T-helper 2 cell treated with Interferon-gamma antibody and Interleukin-4, amounts not matched to agents 5 μg/mL and 100 μg/mL, for 36 hours (primary cell): ENCODE measurements around the gene TUBB4A.

Experiments
- DNase-seq: peaks from one replicate; pipeline ENCODE4 v3.0.0; 2021; ENCODE audit warnings: low spot score
- H3K27ac Mint-ChIP-seq: one replicate; pipeline ENCODE4 v1.8.0; 2021; ENCODE audit warnings: mild to moderate bottlenecking, mixed read lengths
- H3K27me3 Mint-ChIP-seq: one replicate; pipeline ENCODE4 v1.8.0; 2021; ENCODE audit warnings: low read depth, mixed read lengths
- H3K36me3 Mint-ChIP-seq: one replicate; pipeline ENCODE4 v1.8.0; 2021; ENCODE audit warnings: low read depth, mixed read lengths
- H3K4me1 Mint-ChIP-seq: one replicate; pipeline ENCODE4 v1.8.0; 2021; ENCODE audit warnings: low read depth, mixed read lengths
- H3K4me3 Mint-ChIP-seq: one replicate; pipeline ENCODE4 v1.8.0; 2022; ENCODE audit warnings: mild to moderate bottlenecking, moderate library complexity, mixed read lengths
- H3K9me3 Mint-ChIP-seq: one replicate; pipeline ENCODE4 v1.8.0; 2021; ENCODE audit warnings: mixed read lengths

The TUBB4A gene

GRCh38 chr19:6476155-6476895 is 25.8 kb downstream of the TUBB4A start:
- Mint-ChIP-seq H3K9me3 (no peaks in the 10 kb centered on the region), H3K36me3 (peaks cover 22% of the 10 kb centered on the region), H3K27ac (no peak overlapping the region), H3K4me1 (peaks cover 13% of the 10 kb centered on the region), H3K4me3 (no peak overlapping the region), H3K27me3 (no peaks in the 10 kb centered on the region)
- peak; percentile 38 for DNase-seq

- DNase-seq = no peak
These were observed 26.6 kb downstream of the TUBB4A start for GRCh38 chr19:6475321-6476108.

GRCh38 chr19:6473647-6474046 is 28.5 kb downstream of the TUBB4A start:
- Mint-ChIP-seq H3K4me1 (no peaks in the 10 kb centered on the region), H3K27ac (no peak overlapping the region), H3K4me3 (no peak overlapping the region), H3K27me3 (no peaks in the 10 kb centered on the region), H3K36me3 (peaks cover 29% of the 10 kb centered on the region), H3K9me3 (no peaks in the 10 kb centered on the region)
- no peak for DNase-seq

More at GRCh38 chr19:6475321-6476108, 26.6 kb downstream of the TUBB4A start:
- H3K4me1 Mint-ChIP-seq = peaks cover 6% of the 10 kb centered on the region
- peaks cover 24% of the 10 kb centered on the region for H3K36me3 Mint-ChIP-seq
- H3K27ac Mint-ChIP-seq = no peak overlapping the region
- H3K27me3 Mint-ChIP-seq = no peaks in the 10 kb centered on the region
- H3K9me3 Mint-ChIP-seq = no peaks in the 10 kb centered on the region
- no peak overlapping the region for H3K4me3 Mint-ChIP-seq

GRCh38 chr19:6472713-6473112 is 29.4 kb downstream of the TUBB4A start:
- Mint-ChIP-seq H3K4me3 (no peak overlapping the region), H3K36me3 (peaks cover 33% of the 10 kb centered on the region), H3K27ac (no peak overlapping the region), H3K4me1 (no peaks in the 10 kb centered on the region), H3K9me3 (no peaks in the 10 kb centered on the region), H3K27me3 (no peaks in the 10 kb centered on the region)
- DNase-seq = no peak

- Mint-ChIP-seq H3K4me1 (no peaks in the 10 kb centered on the region), H3K27ac (no peak overlapping the region), H3K27me3 (no peaks in the 10 kb centered on the region), H3K36me3 (peaks cover 33% of the 10 kb centered on the region), H3K4me3 (no peak overlapping the region), H3K9me3 (no peaks in the 10 kb centered on the region)
- DNase-seq = no peak
These were observed 31.0 kb downstream of the TUBB4A start for GRCh38 chr19:6471076-6471475.

GRCh38 chr19:6470173-6470572 is 31.9 kb downstream of the TUBB4A start:
- Mint-ChIP-seq H3K9me3 (no peaks in the 10 kb centered on the region), H3K27me3 (no peaks in the 10 kb centered on the region), H3K36me3 (peaks cover 30% of the 10 kb centered on the region), H3K27ac (no peak overlapping the region), H3K4me1 (no peaks in the 10 kb centered on the region), H3K4me3 (no peak overlapping the region)
- DNase-seq = no peak

- no peaks in the 10 kb centered on the region for H3K4me1 Mint-ChIP-seq
These were observed 34.7 kb downstream of the TUBB4A start for GRCh38 chr19:6467384-6467783.

DNA sequence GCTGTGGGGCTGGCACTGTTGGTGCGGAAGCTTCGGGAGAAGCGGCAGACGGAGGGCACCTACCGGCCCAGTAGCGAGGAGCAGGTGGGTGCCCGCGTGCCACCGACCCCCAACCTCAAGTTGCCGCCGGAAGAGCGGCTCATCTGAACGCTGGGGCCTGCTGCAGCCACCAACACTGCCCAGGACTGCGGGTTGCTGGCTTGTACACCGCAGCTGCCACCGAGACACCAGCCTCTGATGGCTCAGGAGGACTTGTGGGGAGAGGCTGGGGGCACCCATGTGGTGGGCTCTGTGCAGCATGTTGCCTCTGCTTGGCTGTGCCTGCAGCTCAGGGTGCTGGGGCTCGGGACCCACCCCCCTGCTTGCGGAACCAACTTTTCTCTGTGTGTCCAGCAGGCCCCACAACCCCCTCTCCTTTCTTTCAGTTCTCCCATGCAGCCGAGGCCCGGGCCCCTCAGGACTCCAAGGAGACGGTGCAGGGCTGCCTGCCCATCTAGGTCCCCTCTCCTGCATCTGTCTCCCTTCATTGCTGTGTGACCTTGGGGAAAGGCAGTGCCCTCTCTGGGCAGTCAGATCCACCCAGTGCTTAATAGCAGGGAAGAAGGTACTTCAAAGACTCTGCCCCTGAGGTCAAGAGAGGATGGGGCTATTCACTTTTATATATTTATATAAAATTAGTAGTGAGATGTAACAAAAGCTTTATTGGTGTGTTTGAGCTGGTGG is 35.4 kb downstream of the TUBB4A start:
- Mint-ChIP-seq H3K4me1 (no peaks in the 10 kb centered on the region), H3K27ac (no peak overlapping the region), H3K36me3 (peaks cover 23% of the 10 kb centered on the region), H3K9me3 (no peaks in the 10 kb centered on the region), H3K4me3 (no peak overlapping the region), H3K27me3 (peaks cover 3% of the 10 kb centered on the region)
- no peak for DNase-seq

More at GRCh38 chr19:6467384-6467783, 34.7 kb downstream of the TUBB4A start:
- Mint-ChIP-seq H3K36me3 (peaks cover 23% of the 10 kb centered on the region), H3K27ac (no peak overlapping the region), H3K9me3 (no peaks in the 10 kb centered on the region), H3K27me3 (peaks cover 3% of the 10 kb centered on the region), H3K4me3 (no peak overlapping the region)
- no peak for DNase-seq

- peaks cover 3% of the 10 kb centered on the region for H3K27me3 Mint-ChIP-seq
- H3K4me1 Mint-ChIP-seq = no peaks in the 10 kb centered on the region
These were observed 36.4 kb downstream of the TUBB4A start for GRCh38 chr19:6465663-6466062.

GRCh38 chr19:6465006-6465405 is 37.1 kb downstream of the TUBB4A start:
- Mint-ChIP-seq H3K27ac (no peak overlapping the region), H3K36me3 (peaks cover 15% of the 10 kb centered on the region), H3K4me3 (no peak overlapping the region), H3K27me3 (peaks cover 3% of the 10 kb centered on the region), H3K4me1 (peaks cover 4% of the 10 kb centered on the region), H3K9me3 (no peaks in the 10 kb centered on the region)
- no peak for DNase-seq

More at GRCh38 chr19:6465663-6466062, 36.4 kb downstream of the TUBB4A start:
- H3K9me3 Mint-ChIP-seq = no peaks in the 10 kb centered on the region
- no peak overlapping the region for H3K27ac Mint-ChIP-seq
- no peak for DNase-seq
- H3K36me3 Mint-ChIP-seq = peaks cover 19% of the 10 kb centered on the region
- H3K4me3 Mint-ChIP-seq = no peak overlapping the region

DNA sequence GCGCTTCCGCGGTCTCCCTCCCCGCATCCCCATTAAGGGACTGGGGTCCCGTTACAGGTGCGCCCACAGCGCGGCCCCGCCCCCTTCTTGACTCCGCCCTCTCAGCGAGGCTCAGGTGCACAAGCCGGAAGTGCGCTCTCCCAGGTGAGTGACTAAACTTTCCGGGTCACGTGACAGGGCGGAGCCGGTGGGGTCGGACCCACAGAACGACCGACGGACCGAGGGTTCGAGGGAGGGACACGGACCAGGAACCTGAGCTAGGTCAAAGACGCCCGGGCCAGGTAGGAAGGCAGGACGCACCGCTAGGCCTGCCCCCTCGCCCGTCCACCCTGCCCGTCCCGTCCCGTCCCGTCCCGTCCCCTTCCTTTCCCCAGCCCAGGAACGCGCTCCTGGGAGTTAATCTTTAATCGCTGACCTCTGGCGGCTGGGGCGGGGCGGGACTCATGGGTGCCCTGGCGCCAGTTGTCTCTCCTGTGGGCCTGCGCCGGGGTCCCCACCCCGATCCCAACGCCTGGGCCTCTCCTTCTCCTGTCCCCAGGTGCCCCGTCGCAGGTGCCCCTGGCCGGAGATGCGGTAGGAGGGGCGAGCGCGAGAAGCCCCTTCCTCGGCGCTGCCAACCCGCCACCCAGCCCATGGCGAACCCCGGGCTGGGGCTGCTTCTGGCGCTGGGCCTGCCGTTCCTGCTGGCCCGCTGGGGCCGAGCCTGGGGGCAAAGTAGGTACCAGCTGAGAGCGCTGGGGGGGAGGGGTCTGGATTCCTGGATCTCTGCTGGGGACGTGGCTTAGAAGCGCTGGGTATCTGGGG is 37.8 kb downstream of the TUBB4A start, which contains the start of gene CRB3:
CRB3 (plus strand) TSS at position 202 of the 804 bp plus-strand sequence; CDS start at position 633, 431 bp downstream.
- no peaks in the 10 kb centered on the region for H3K9me3 Mint-ChIP-seq
- no peak within 1 kb of the TSS for H3K27ac Mint-ChIP-seq
- peaks cover 3% of the 10 kb centered on the region for H3K27me3 Mint-ChIP-seq
- H3K4me1 Mint-ChIP-seq = peaks cover 5% of the 10 kb centered on the region
- H3K4me3 Mint-ChIP-seq = no peak within 1 kb of the TSS
- H3K36me3 Mint-ChIP-seq = peaks cover 11% of the 10 kb centered on the region
- no peak for DNase-seq

GRCh38 chr19:6460099-6460884 is 41.8 kb downstream of the TUBB4A start:
- Mint-ChIP-seq H3K9me3 (peaks cover 3% of the 10 kb centered on the region), H3K4me3 (peak overlapping the region; percentile 91), H3K36me3 (peaks cover 12% of the 10 kb centered on the region), H3K4me1 (peaks cover 11% of the 10 kb centered on the region), H3K27me3 (peaks cover 3% of the 10 kb centered on the region), H3K27ac (peak overlapping the region; percentile 76)
- peak; percentile 97 for DNase-seq
